ENCODE data around the gene GBF1. TPM values are rescaled to one million over a fixed set of nuclear protein-coding genes. Genes with fewer than 3 reads are reported as not detected.

GBF1 gene
- total RNA-seq (ENCODE audit: unreplicated experiment), result 71.6 TPM
- long read RNA-seq, partial matches to known transcripts, result 3 of 6 reads
- long read RNA-seq, other reads (novel, unspliced or antisense), result 3 of 6 reads

- peak within 1 kb of the TSS; percentile 100 for H3K4me3 Mint-ChIP-seq (ENCODE audit: unreplicated experiment)
- DNase-seq, result peak; percentile 87
- peaks cover 5% of the 10 kb centered on the region for H3K36me3 Mint-ChIP-seq (ENCODE audit: unreplicated experiment)
- TF ChIP-seq CTCF (IDR thresholded peaks at IDR 0.05; ENCODE audit: partially characterized antibody, unreplicated experiment), result no peak
- peaks cover 32% of the 10 kb centered on the region for H3K4me1 Mint-ChIP-seq (ENCODE audit: low read depth, unreplicated experiment)
- H3K27ac Mint-ChIP-seq (ENCODE audit: unreplicated experiment), result peak within 1 kb of the TSS; percentile 96
- H3K9me3 Mint-ChIP-seq (ENCODE audit: unreplicated experiment), result peaks cover 7% of the 10 kb centered on the region
- H3K27me3 Mint-ChIP-seq (ENCODE audit: unreplicated experiment), result peaks cover 27% of the 10 kb centered on the region
These were observed at the start of gene GBF1 for GRCh38 chr10:102245082-102245931. TSS of gene GBF1 (plus strand) at chr10:102245532. CDS start at chr10:102258939, 13,407 bp downstream.

GRCh38 chr10:102196893-102197292, 48.4 kb upstream of the GBF1 start:
- Mint-ChIP-seq H3K4me3 (ENCODE audit: unreplicated experiment) (no peak overlapping the region), H3K27me3 (ENCODE audit: unreplicated experiment) (peaks cover 3% of the 10 kb centered on the region), H3K9me3 (ENCODE audit: unreplicated experiment) (peaks cover 8% of the 10 kb centered on the region), H3K36me3 (ENCODE audit: unreplicated experiment) (peaks cover 9% of the 10 kb centered on the region), H3K27ac (ENCODE audit: unreplicated experiment) (no peak overlapping the region), H3K4me1 (ENCODE audit: low read depth, unreplicated experiment) (no peaks in the 10 kb centered on the region)
- no peak for TF ChIP-seq CTCF (IDR thresholded peaks at IDR 0.05; ENCODE audit: partially characterized antibody, unreplicated experiment)
- no peak for DNase-seq

- TF ChIP-seq CTCF (IDR thresholded peaks at IDR 0.05; ENCODE audit: partially characterized antibody, unreplicated experiment), result no peak
- Mint-ChIP-seq H3K36me3 (ENCODE audit: unreplicated experiment) (peaks cover 15% of the 10 kb centered on the region), H3K27me3 (ENCODE audit: unreplicated experiment) (peaks cover 3% of the 10 kb centered on the region), H3K27ac (ENCODE audit: unreplicated experiment) (no peak overlapping the region), H3K4me1 (ENCODE audit: low read depth, unreplicated experiment) (no peaks in the 10 kb centered on the region), H3K4me3 (ENCODE audit: unreplicated experiment) (no peak overlapping the region), H3K9me3 (ENCODE audit: unreplicated experiment) (peaks cover 8% of the 10 kb centered on the region)
- DNase-seq, result no peak
These were observed 47.3 kb upstream of the GBF1 start for GRCh38 chr10:102198027-102198426.

DNA sequence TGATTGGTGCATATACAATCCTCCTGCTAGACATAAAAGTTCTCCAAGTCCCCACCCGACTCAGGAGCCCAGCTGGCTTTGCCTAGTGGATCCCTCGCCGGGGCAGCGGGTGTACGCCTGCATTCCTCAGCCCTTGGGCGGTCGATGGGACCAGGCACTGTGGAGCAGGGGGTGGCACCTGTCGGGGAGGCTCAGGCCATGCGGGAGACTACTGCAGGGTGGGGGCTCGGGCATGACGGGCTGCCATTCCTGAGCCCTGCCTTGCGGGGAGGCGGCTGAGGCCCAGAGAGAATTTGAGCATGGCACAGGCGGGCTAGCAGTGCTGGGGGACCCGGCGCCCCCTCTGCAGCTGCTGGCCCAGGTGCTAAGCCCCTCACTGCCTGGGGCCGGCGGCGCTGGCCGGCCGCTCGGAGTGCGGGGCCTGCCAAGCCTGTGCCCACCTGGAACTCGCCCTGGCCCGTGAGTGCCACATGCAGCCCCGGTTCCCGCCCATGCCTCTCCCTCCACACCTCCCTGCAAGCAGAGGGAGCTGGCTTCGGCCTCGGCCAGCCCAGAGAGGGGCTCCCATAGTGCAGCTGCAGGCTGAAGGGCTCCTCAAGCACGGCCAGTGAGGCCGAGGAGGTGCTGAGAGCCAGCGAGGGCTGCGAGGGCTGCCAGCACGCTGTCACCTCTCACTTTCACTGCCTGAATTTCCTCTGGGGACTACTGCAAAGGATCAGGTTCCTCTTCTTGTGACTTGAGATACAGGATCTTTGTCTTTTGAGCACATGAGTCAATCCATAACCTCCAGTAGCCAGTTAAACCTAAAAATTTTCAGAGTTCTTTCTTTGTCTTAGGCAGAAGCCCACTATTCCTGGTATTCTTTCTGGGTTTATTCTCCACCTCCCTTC, 44.3 kb upstream of the GBF1 start:
- TF ChIP-seq CTCF (IDR thresholded peaks at IDR 0.05; ENCODE audit: partially characterized antibody, unreplicated experiment), result no peak
- no peak overlapping the region for H3K27ac Mint-ChIP-seq (ENCODE audit: unreplicated experiment)
- H3K9me3 Mint-ChIP-seq (ENCODE audit: unreplicated experiment), result peaks cover 15% of the 10 kb centered on the region
- H3K27me3 Mint-ChIP-seq (ENCODE audit: unreplicated experiment), result peaks cover 1% of the 10 kb centered on the region
- no peak overlapping the region for H3K4me3 Mint-ChIP-seq (ENCODE audit: unreplicated experiment)
- H3K36me3 Mint-ChIP-seq (ENCODE audit: unreplicated experiment), result peaks cover 21% of the 10 kb centered on the region
- no peaks in the 10 kb centered on the region for H3K4me1 Mint-ChIP-seq (ENCODE audit: low read depth, unreplicated experiment)
- DNase-seq, result no peak

All from glutamatergic neuron (in vitro differentiated cells).